H1 (cell line): Measurements from ENCODE around the gene SCYL1. TPM values are rescaled to one million over a fixed set of nuclear protein-coding genes. Genes with fewer than 3 reads are reported as not detected.
A peak's percentile ranks its signal among the peaks of the same experiment; 100 is the strongest.

Source experiments
- ASH2L ChIP-seq: fragments of 200-600, 300-600 bp; sonication (generic); IDR thresholded peaks from one replicate; pipeline ENCODE4 v1.7.1; 2017; ENCODE audit warnings: low read length
- ATF3 ChIP-seq: IDR thresholded peaks from 2 replicates; pipeline ENCODE4 v1.6.1; 2011; ENCODE audit warnings: low read depth, mild to moderate bottlenecking, low read length; ENCODE audit not compliant: insufficient read depth
- BCL11A ChIP-seq, 2 experiments: IDR thresholded peaks; one replicate each; pipeline ENCODE4 v1.6.1; 2011; ENCODE audit warnings: low read depth in 2 of 2, low read length in 2 of 2, mild to moderate bottlenecking in 2 of 2
- GTF2F1 ChIP-seq: IDR thresholded peaks from 2 replicates; pipeline ENCODE4 v1.6.1; 2012; ENCODE audit warnings: low read depth, low read length, improper control_type of control experiment, borderline replicate concordance
- POLR2A ChIP-seq, 2 experiments: IDR thresholded peaks; 1 replicate in 1 of 2; 2 replicates in 1 of 2; pipeline ENCODE4 v1.6.1; 2011; ENCODE audit warnings: low read depth in 2 of 2, low read length in 2 of 2, mild to moderate bottlenecking in 2 of 2; ENCODE audit errors: control extremely low read depth in 1 of 2
- POLR2AphosphoS5 ChIP-seq: IDR thresholded peaks from 2 replicates; pipeline ENCODE4 v1.6.1; 2011; ENCODE audit warnings: low read depth, low read length
- RAD21 ChIP-seq, 2 experiments: IDR thresholded peaks in 1 of 2; conservative IDR thresholded peaks in 1 of 2; 2 replicates each; pipeline ENCODE4 v1.6.1; 2011; ENCODE audit warnings: low read depth in 2 of 2, low read length in 2 of 2, improper control_type of control experiment in 1 of 2, inconsistent platforms in 1 of 2, mild to moderate bottlenecking in 1 of 2, moderate library complexity in 1 of 2
- RFX5 ChIP-seq: IDR thresholded peaks from 2 replicates; pipeline ENCODE4 v1.6.1; 2011; ENCODE audit warnings: low read depth, low read length, improper control_type of control experiment, borderline replicate concordance
- SIN3A ChIP-seq, 2 experiments: IDR thresholded peaks in 1 of 2; conservative IDR thresholded peaks in 1 of 2; 2 replicates each; pipeline ENCODE4 v1.6.1; 2011 to 2012; ENCODE audit warnings: low read length in 2 of 2, improper control_type of control experiment in 1 of 2, low read depth in 1 of 2, mild to moderate bottlenecking in 1 of 2
- SRF ChIP-seq: IDR thresholded peaks from 2 replicates; pipeline ENCODE4 v1.6.1; 2011; ENCODE audit warnings: mild to moderate bottlenecking, low read depth, low read length, moderate library complexity
- polyA plus RNA-seq, 7 experiments: library from polyadenylated mRNA; depleted of rRNA in 3 of 7; stranded (reverse) in 5 of 7; unstranded in 2 of 7; fragments of >200 nt in 5 of 7; fragments of 200-250 nt in 2 of 7; gene quantifications; 1 replicate in 5 of 7; 2 replicates in 1 of 7; 4 replicates in 1 of 7; pipeline versions ENCODE4 v1.2.1 to v1.2.3, GENCODE V29; 2011 to 2013; ENCODE audit warnings: missing spikeins in 2 of 7, mixed read lengths in 2 of 7
- total RNA-seq: library from RNA; stranded (reverse); fragmentation: NEBNext Ultra II Directional; extraction: Animal tissue kit (Norgen Biotek cat#: 25700); gene quantifications from 2 replicates; pipeline ENCODE4 v1.2.1, GENCODE V29; 2021

SCYL1 gene
- total and polyA plus RNA-seq, 2 of the 8 experiments (the other 6 are each of a cell fraction or from before 2014, with no cell fraction given) = 59.8 to 77.7 TPM

- no peak for TF ChIP-seq ATF3
- no peak for TF ChIP-seq RFX5
- TF ChIP-seq POLR2AphosphoS5 = no peak
- peak; percentile 57 for TF ChIP-seq ASH2L
- 0 out of 3 replicates have a peak, but pooled peaks of 1 of the 2 experiments have one; percentile 29 for TF ChIP-seq POLR2A (IDR thresholded peaks at IDR 0.05; ENCODE audit: control extremely low read depth in 1 of 2, low read depth in 2 of 2, low read length in 2 of 2)
- TF ChIP-seq BCL11A (IDR thresholded peaks at IDR 0.05; ENCODE audit: low read depth in 2 of 2, low read length in 2 of 2) = no peak
- TF ChIP-seq GTF2F1 = no peak
- no peak for TF ChIP-seq RAD21 (IDR thresholded peaks at IDR 0.05 in 1 of 2, conservative IDR thresholded peaks at IDR 0.05 in 1 of 2; ENCODE audit: low read depth in 2 of 2, low read length in 2 of 2)
- TF ChIP-seq SRF = no peak
- TF ChIP-seq SIN3A (conservative IDR thresholded peaks at IDR 0.05 in 1 of 2, IDR thresholded peaks at IDR 0.05 in 1 of 2; ENCODE audit: low read depth in 1 of 2, low read length in 2 of 2) = no peak
Observed at GRCh38 chr11:65560555-65561418, 35.9 kb downstream of the SCYL1 start (continued).
